Stimulated activated effector memory CD8-positive, alpha-beta T cell treated with anti-CD3 and anti-CD28 coated beads, Interleukin-12 subunit alpha, Interleukin-12 subunit beta, amount 100 ng/mL, for 72 hours (primary cell): ENCODE data around the gene NFASC.

Experiments
- ATAC-seq: fragments of 150-1000 bp; cut with Tn5 transposase; 2 replicates; pipeline ENCODE4 v1.10.0; 2021
- DNase-seq, 2 donors: peaks; one replicate each; pipeline ENCODE4 v3.0.0; 2021 to 2022; ENCODE audit warnings: low spot score in 2 of 2
- H3K27ac Mint-ChIP-seq: one replicate; pipeline ENCODE4 v1.8.0; 2022; ENCODE audit warnings: mild to moderate bottlenecking, mixed read lengths
- H3K36me3 Mint-ChIP-seq: one replicate; pipeline ENCODE4 v1.8.0; 2022; ENCODE audit warnings: mild to moderate bottlenecking, mixed read lengths
- H3K4me1 Mint-ChIP-seq: one replicate; pipeline ENCODE4 v1.8.0; 2022; ENCODE audit warnings: mixed read lengths
- H3K4me3 Mint-ChIP-seq: one replicate; pipeline ENCODE4 v1.8.0; 2022; ENCODE audit warnings: mild to moderate bottlenecking, mixed read lengths
- H3K9me3 Mint-ChIP-seq: one replicate; pipeline ENCODE4 v1.8.0; 2022; ENCODE audit warnings: mixed read lengths

NFASC gene

GRCh38 chr1:205069371-205070125 is 198.9 kb downstream of the NFASC start:
- no peak for ATAC-seq
- H3K36me3 Mint-ChIP-seq: no peaks in the 10 kb centered on the region
- no peak overlapping the region for H3K27ac Mint-ChIP-seq

GRCh38 chr1:205071028-205071409 is 200.4 kb downstream of the NFASC start:
- H3K27ac Mint-ChIP-seq: peak overlapping the region; percentile 35
- ATAC-seq (no peak), DNase-seq (no peak)
- H3K36me3 Mint-ChIP-seq: no peaks in the 10 kb centered on the region
- no peaks in the 10 kb centered on the region for H3K9me3 Mint-ChIP-seq
- no peak overlapping the region for H3K4me3 Mint-ChIP-seq
- H3K4me1 Mint-ChIP-seq: no peaks in the 10 kb centered on the region

More at GRCh38 chr1:205069371-205070125, 198.9 kb downstream of the NFASC start:
- H3K4me1 Mint-ChIP-seq: no peaks in the 10 kb centered on the region
- no peak overlapping the region for H3K4me3 Mint-ChIP-seq
- no peak for DNase-seq
- no peaks in the 10 kb centered on the region for H3K9me3 Mint-ChIP-seq

GRCh38 chr1:205071801-205072200 is 201.1 kb downstream of the NFASC start:
- no peaks in the 10 kb centered on the region for H3K4me1 Mint-ChIP-seq
- no peaks in the 10 kb centered on the region for H3K36me3 Mint-ChIP-seq
- ATAC-seq (no peak), DNase-seq (no peak)
- no peak overlapping the region for H3K4me3 Mint-ChIP-seq
- H3K27ac Mint-ChIP-seq: no peak overlapping the region
- H3K9me3 Mint-ChIP-seq: no peaks in the 10 kb centered on the region

GRCh38 chr1:205072286-205072685 is 201.6 kb downstream of the NFASC start:
- Mint-ChIP-seq H3K36me3 (no peaks in the 10 kb centered on the region), H3K4me1 (no peaks in the 10 kb centered on the region), H3K27ac (no peak overlapping the region), H3K4me3 (no peak overlapping the region), H3K9me3 (no peaks in the 10 kb centered on the region)
- ATAC-seq (no peak), DNase-seq (no peak)
